Neural crest cell (in vitro differentiated cells): ENCODE measurements around the gene RFX2. TPM values are rescaled to one million over a fixed set of nuclear protein-coding genes. Genes with fewer than 3 reads are reported as not detected.
A peak's percentile ranks its signal among the peaks of the same experiment; 100 is the strongest.

Experiments used
- DNase-seq: peaks from one replicate; pipeline ENCODE4 v3.0.0; 2021; ENCODE audit warnings: low read depth, mixed read lengths, low spot score
- H3K27ac Mint-ChIP-seq: one replicate; pipeline ENCODE4 v1.8.0; 2021; ENCODE audit warnings: mild to moderate bottlenecking, mixed read lengths; ENCODE audit not compliant: unreplicated experiment
- H3K27me3 Mint-ChIP-seq: 2 replicates; pipeline ENCODE4 v1.8.0; 2021; ENCODE audit warnings: low read depth, mild to moderate bottlenecking, mixed read lengths
- H3K36me3 Mint-ChIP-seq: 2 replicates; pipeline ENCODE4 v1.8.0; 2021; ENCODE audit warnings: low read depth, mild to moderate bottlenecking, mixed read lengths
- H3K4me1 Mint-ChIP-seq: 2 replicates; pipeline ENCODE4 v1.8.0; 2021; ENCODE audit warnings: mixed read lengths
- H3K4me3 Mint-ChIP-seq: one replicate; pipeline ENCODE4 v1.8.0; 2021; ENCODE audit warnings: mild to moderate bottlenecking, mixed read lengths
- H3K9me3 Mint-ChIP-seq: 2 replicates; pipeline ENCODE4 v1.8.0; 2021; ENCODE audit warnings: mixed read lengths
- total RNA-seq: library from RNA; stranded (reverse); gene quantifications from 2 replicates; pipeline ENCODE4 v1.2.1, GENCODE V29; 2021
- TF ChIP-seq, protein P1 (sequence below): fragments of 200-600 bp; sonication (generic); conservative IDR thresholded peaks from 2 replicates; pipeline ENCODE4 v1.5.0; 2021; ENCODE audit warnings: antibody characterized with exemption, mild to moderate bottlenecking

The RFX2 gene
- total RNA-seq, 1 donor from 2014 or later = 17.2 TPM

DNA sequence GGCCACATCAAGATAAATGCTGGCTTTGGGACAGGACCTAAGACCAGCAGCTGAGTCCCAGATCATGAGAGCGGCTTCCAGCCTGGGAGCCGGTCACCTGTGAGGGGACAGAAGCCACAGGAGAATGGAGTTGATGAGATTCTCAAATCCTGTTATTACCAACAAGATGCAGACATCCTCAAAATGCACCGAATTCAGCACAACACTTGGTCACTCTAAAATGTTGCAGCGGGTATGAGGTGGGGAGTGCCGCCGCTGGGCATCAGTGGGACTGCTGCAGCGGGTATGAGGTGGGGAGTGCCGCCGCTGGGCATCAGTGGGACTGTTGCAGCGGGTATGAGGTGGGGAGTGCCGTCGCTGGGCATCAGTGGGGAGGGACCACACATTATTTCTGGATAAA is 153.6 kb downstream of the RFX2 start:
- no peak overlapping the region for H3K27ac Mint-ChIP-seq

DNA sequence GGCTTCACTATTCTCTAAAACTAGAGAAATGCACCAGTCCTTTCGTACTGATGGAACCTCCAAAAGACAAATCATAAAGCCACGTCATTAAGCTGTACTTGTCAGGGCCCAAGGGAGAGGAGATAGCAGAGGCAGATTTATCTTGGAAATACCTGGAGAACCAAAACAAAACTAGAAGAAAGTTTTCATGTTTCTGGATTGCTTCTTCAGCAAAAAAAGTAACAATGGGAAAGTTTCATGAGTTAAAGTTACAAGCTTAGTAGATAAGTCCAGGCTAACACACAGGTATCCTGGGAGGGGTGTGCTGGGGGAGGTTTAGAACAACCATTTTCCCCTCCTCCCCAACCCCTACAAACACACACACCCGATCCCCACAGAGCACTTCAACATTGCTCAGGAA is 154.0 kb downstream of the RFX2 start:
- TF ChIP-seq, protein P1, sequence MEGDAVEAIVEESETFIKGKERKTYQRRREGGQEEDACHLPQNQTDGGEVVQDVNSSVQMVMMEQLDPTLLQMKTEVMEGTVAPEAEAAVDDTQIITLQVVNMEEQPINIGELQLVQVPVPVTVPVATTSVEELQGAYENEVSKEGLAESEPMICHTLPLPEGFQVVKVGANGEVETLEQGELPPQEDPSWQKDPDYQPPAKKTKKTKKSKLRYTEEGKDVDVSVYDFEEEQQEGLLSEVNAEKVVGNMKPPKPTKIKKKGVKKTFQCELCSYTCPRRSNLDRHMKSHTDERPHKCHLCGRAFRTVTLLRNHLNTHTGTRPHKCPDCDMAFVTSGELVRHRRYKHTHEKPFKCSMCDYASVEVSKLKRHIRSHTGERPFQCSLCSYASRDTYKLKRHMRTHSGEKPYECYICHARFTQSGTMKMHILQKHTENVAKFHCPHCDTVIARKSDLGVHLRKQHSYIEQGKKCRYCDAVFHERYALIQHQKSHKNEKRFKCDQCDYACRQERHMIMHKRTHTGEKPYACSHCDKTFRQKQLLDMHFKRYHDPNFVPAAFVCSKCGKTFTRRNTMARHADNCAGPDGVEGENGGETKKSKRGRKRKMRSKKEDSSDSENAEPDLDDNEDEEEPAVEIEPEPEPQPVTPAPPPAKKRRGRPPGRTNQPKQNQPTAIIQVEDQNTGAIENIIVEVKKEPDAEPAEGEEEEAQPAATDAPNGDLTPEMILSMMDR = no peak
- Mint-ChIP-seq H3K4me1 (peaks cover 80% of the 10 kb centered on the region), H3K27me3 (no peaks in the 10 kb centered on the region), H3K4me3 (no peak overlapping the region), H3K27ac (no peak overlapping the region), H3K9me3 (no peaks in the 10 kb centered on the region), H3K36me3 (no peaks in the 10 kb centered on the region)
- DNase-seq = no peak

More for the DNA sequence above, 153.6 kb downstream of the RFX2 start:
- H3K4me3 Mint-ChIP-seq = no peak overlapping the region
- H3K4me1 Mint-ChIP-seq = peaks cover 78% of the 10 kb centered on the region
- TF ChIP-seq, protein P1 = no peak
- no peaks in the 10 kb centered on the region for H3K9me3 Mint-ChIP-seq
- no peaks in the 10 kb centered on the region for H3K36me3 Mint-ChIP-seq
- no peak for DNase-seq
- H3K27me3 Mint-ChIP-seq = no peaks in the 10 kb centered on the region

DNA sequence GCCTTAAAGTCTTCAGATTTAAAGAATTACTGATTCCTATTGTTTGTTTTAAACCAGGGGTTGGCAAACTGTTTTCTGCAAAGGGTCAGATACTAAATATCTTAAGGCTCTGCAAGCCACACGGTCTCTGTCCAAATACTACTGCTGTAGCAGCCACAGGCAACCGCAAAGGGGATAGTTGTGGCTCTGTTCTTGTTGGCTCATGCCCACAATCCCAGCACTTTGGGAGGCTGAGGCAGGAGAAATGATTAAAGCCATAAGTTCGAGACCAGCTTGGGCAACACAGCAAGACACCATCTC is 154.7 kb downstream of the RFX2 start:
- no peaks in the 10 kb centered on the region for H3K36me3 Mint-ChIP-seq
- TF ChIP-seq, protein P1 = no peak
- H3K4me3 Mint-ChIP-seq = no peak overlapping the region
- no peaks in the 10 kb centered on the region for H3K27me3 Mint-ChIP-seq
- H3K27ac Mint-ChIP-seq = no peak overlapping the region
- peaks cover 82% of the 10 kb centered on the region for H3K4me1 Mint-ChIP-seq
- DNase-seq = no peak
- no peaks in the 10 kb centered on the region for H3K9me3 Mint-ChIP-seq

DNA sequence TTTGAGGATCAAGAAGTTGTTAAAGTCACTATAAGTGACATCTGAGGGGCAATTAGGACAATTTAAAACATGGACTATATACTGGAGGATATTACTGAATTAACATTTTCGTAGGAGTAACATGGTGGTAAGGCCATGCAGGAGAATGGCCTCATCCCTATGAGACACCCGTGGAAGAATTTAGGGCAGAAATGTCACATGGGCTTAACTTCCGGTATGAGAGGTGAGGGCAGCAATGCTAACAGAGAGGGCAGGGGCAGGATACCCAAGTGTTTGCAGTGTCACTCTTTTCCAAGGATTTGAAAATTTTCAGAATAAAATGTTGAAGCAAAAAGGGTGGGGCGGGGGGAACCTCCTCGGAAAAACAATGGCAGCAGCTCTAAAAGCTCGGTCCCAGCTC is 156.0 kb downstream of the RFX2 start:
- peak overlapping the region; percentile 44 for H3K4me3 Mint-ChIP-seq
- H3K4me1 Mint-ChIP-seq = peaks cover 85% of the 10 kb centered on the region
- H3K27me3 Mint-ChIP-seq = no peaks in the 10 kb centered on the region
- peaks cover 3% of the 10 kb centered on the region for H3K36me3 Mint-ChIP-seq
- peak overlapping the region; percentile 88 for H3K27ac Mint-ChIP-seq
- no peak for DNase-seq
- H3K9me3 Mint-ChIP-seq = no peaks in the 10 kb centered on the region
- TF ChIP-seq, protein P1 = no peak

DNA sequence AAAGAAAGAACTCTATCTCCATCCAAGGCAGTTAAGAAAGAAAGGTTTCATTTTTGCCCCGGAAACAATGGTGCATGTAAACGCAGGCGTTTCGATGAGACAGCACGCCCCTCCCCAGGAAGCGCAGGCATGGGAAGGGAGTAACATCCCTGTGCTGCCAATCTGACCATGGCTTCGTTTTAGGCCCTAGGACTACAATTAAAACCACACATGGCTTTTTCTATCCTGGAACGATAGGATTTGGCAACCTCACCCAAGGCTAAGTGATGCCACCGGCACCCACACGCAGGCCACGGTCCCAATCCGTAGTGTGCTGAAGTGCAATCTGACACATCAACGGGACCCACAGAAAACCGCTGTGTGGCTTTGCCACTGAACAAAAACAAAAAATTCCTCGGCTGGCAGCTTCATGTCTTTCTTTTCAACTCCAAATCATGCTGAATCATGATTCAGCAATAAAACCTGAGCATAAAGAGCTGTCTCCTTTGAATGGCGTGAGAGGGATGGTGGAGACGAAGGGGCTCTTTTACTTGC is 156.6 kb downstream of the RFX2 start:
- Mint-ChIP-seq H3K4me1 (peaks cover 86% of the 10 kb centered on the region), H3K4me3 (peak overlapping the region; percentile 2), H3K27ac (no peak overlapping the region), H3K27me3 (no peaks in the 10 kb centered on the region), H3K36me3 (peaks cover 3% of the 10 kb centered on the region), H3K9me3 (no peaks in the 10 kb centered on the region)
- TF ChIP-seq, protein P1 = no peak
- no peak for DNase-seq
